Measurements from ENCODE around the gene PIP5K1C. TPM values are rescaled to one million over a fixed set of nuclear protein-coding genes. Genes with fewer than 3 reads are reported as not detected.
A peak's percentile ranks its signal among the peaks of the same experiment; 100 is the strongest.

Gene PIP5K1C
- total RNA-seq, 1 donor from 2014 or later, result 11.7 TPM

DNA sequence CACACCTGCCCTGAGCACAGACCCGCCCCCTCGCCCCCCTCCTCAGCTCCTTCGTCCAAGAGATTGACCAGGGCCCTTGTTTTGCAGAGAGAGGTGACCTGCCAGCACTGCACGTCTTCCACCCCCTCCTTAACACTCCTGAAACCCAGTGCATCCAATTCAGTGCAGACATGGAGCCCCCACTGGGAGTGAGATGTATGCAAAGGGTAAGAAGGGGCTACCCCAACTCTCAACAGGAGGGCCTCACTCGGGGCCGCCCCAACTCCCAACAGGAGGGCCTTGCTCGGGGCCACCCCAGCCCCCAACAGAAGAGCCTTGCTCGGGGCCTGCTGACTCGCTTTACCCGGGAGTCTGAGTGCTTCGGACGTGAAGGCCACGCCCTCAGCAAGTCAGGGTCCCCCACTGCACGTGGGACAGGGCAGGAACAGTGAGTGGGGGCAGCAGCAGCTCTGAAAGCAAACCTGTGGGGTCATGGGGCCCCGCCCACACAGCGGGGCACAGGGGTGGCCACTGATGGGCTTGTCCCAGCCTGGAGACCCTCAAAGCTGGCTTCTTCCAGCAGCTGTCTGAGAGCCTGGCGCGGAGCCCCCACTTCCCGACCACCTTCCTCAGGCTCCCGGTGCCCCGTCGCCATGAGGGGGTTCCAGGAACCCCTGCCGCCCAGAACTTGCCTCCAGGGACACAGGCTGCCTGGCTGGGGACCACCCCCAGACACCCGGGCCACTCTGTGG lies 79.3 kb downstream of the PIP5K1C start:
- TF ChIP-seq, protein P1, sequence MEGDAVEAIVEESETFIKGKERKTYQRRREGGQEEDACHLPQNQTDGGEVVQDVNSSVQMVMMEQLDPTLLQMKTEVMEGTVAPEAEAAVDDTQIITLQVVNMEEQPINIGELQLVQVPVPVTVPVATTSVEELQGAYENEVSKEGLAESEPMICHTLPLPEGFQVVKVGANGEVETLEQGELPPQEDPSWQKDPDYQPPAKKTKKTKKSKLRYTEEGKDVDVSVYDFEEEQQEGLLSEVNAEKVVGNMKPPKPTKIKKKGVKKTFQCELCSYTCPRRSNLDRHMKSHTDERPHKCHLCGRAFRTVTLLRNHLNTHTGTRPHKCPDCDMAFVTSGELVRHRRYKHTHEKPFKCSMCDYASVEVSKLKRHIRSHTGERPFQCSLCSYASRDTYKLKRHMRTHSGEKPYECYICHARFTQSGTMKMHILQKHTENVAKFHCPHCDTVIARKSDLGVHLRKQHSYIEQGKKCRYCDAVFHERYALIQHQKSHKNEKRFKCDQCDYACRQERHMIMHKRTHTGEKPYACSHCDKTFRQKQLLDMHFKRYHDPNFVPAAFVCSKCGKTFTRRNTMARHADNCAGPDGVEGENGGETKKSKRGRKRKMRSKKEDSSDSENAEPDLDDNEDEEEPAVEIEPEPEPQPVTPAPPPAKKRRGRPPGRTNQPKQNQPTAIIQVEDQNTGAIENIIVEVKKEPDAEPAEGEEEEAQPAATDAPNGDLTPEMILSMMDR (conservative IDR thresholded peaks at IDR 0.05; ENCODE audit: low read depth, low read length), result no peak
- H3K4me3 ChIP-seq (ENCODE audit: low read depth, low read length), result no peak overlapping the region
- no peak for DNase-seq (ENCODE audit: low read depth)

DNA sequence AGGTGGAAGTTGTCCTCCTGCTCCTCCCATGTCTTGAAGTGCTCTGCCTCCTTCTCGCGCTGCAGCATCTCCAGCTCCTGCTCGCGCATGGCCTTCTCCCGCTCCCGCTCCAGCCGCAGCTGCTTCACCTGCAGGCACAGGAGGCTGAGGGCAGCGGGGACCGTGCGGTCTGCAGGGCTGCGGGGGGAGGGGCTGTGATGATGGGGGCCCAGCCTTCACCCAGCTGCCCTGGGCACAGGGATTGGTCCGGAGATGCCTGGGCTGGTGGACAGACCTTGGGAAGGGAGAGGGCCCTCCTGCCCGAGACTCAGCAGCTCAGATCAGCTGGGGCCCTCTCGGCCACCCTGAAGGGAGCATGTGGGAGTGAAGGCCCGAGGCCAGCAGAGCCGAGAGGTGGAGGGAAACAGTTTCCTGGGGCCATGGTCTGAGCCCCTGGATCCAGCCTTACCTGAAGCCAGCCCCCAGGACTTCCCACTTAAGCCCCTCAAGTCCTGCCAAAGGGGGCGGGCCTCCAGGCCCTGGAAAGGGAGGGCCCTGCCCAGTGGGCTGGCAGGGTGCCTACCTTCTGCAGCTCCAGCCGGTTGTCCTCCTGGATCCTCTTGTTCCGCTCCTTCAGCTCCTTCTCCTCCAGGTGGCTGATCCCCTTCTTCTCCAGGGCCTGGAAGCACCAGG lies 80.0 kb downstream of the PIP5K1C start:
- TF ChIP-seq, protein P1 (conservative IDR thresholded peaks at IDR 0.05; ENCODE audit: low read depth, low read length), result no peak
- DNase-seq (ENCODE audit: low read depth), result no peak

DNA sequence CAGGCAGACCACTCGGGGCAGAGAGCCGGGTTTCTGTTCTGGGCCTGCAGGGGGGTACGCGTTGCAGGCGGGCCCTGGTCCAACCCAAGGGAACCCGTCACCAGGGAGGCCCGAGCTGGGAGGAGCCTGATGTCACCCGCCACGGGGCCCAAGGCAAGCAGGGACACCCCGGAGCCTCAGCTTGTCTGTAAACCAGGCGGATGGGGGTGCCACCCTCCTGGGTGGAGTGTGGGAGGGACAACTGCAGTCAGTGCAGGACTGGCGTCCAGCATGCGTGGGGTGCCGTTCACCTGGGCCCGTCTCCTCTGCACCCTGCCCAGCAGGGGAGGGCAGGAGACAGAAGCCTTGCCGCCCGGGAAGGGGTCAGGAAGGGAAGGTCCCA lies 80.6 kb downstream of the PIP5K1C start:
- H3K4me3 ChIP-seq (ENCODE audit: low read depth, low read length), result no peak overlapping the region
- TF ChIP-seq, protein P1 (conservative IDR thresholded peaks at IDR 0.05; ENCODE audit: low read depth, low read length), result no peak
- DNase-seq (ENCODE audit: low read depth), result no peak

More for the DNA sequence above, 80.0 kb downstream of the PIP5K1C start:
- no peak overlapping the region for H3K4me3 ChIP-seq (ENCODE audit: low read depth, low read length)

DNA sequence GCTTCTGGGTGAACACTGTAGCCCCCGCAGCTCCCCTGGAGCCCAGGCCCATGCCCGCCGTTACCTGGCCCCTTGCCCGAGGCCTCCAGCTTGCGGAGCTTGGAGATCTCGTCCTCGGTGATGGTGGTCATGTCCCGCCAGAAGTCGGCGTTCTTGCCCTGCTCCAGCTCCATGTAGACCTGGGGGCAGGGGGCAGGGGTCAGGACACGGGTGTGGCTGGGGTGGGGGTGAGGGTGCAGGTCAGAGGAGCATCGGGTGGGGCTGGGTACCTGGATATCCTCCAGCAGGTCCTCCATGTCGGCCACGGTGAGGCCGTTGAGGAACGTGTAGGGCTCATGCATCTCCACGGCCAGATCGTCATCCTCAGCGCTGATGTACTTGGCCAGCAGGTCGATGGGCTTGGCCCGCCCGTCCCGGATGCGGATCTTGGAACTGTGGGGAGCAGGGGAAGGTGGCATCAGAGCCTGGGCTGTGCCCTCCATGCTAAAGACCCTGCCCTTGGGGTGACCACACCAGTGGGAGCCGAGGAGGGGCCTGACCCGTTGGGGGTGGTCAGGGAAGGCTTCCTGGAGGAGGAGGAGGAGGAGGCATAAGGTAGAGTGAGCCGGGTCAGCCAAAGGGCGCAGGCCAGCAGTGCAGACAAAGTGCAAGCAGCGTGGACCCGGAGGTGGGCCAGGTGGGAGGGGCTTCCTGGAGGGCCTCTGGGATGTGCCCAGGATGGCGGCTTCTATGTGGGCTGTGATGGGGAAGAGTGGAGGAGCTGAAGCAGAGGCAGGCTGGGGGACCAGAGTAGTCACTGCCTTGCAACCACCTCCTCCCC lies 81.2 kb downstream of the PIP5K1C start:
- H3K4me3 ChIP-seq (ENCODE audit: low read depth, low read length), result no peak overlapping the region
- TF ChIP-seq, protein P1 (conservative IDR thresholded peaks at IDR 0.05; ENCODE audit: low read depth, low read length), result no peak
- no peak for DNase-seq (ENCODE audit: low read depth)

DNA sequence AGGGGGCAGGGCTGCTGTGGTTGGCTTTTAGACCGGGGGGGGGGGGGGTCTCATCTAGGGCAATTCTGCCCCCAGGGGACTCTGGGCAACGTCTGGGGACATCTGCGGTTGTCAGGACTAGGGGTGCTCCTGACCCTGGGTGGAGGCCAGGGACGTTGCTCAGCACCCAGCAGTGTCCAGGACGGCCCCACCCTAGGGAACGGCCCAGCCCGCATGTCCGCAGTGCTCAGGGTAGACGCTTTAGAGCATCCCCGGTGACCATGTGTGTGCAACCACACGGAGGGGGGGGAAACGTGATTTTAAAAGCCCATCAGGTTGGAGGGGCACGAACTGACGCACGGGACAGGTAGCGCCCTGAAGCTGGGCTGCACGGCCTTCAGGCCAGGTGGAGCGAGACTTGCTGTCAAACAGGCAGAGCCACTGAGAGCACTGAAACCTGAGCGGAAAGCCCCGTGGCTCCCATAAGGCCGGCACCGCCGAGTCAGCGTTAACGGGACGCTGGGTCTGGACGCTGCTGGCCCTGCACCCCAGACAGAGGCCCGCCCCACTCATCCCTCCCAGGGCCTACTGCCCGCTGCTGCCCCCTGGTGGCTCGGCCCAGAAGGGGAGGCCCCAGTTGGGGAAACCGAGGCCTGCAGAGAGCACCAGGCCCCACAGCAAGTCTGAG lies 82.0 kb downstream of the PIP5K1C start:
- no peak for DNase-seq (ENCODE audit: low read depth)
- no peak overlapping the region for H3K4me3 ChIP-seq (ENCODE audit: low read depth, low read length)
- TF ChIP-seq, protein P1 (conservative IDR thresholded peaks at IDR 0.05; ENCODE audit: low read depth, low read length), result peak; percentile 83

DNA sequence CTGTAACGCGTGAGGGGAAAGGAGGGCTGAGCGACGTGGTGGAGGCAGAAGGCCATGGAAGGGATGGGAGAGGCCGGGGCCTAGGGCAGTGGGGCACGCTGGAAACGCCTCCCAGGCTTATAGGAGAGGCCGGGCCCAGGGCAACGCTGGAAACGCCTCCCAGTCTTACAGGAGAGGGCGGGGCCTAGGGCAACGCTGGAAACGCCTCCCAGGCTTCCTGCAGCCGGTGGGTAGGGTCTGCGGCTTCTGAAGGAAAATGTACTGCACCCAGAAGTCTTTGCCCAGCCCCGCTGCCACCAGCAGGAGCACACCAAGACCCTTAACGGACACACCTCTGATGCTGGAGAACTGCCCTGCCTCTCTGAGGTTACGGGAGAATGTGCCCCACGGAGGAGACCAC lies 82.8 kb downstream of the PIP5K1C start:
- DNase-seq (ENCODE audit: low read depth), result no peak
- TF ChIP-seq, protein P1 (conservative IDR thresholded peaks at IDR 0.05; ENCODE audit: low read depth, low read length), result no peak
- no peak overlapping the region for H3K4me3 ChIP-seq (ENCODE audit: low read depth, low read length)

Data from epithelial cell of proximal tubule (primary cell).